HepG2 (cell line): ENCODE results near the gene PPOX. TPM values are rescaled to one million over a fixed set of nuclear protein-coding genes. Genes with fewer than 3 reads are reported as not detected.

ENCODE experiments used
- ATAC-seq: fragments of 200-7000 bp; cut with Tn5 transposase; 3 replicates; pipeline ENCODE4 v1.9.1; 2020; ENCODE audit warnings: mild to moderate bottlenecking, moderate library complexity
- BruUV-seq: library from RNA; stranded (reverse); fragments of 400-500 nt; replicated peaks from 2 replicates; lab custom pipeline; 2021; lab: Mats Ljungman, UMichigan
- CTCF ChIA-PET: fragments of 300-600 bp; formaldehyde crosslinking; extraction: SDS; loops from one replicate; lab custom pipeline; 2021; ENCODE audit warnings: low total read pairs, inconsistent platforms, low intra/inter-chr PET ratio; lab: Yijun Ruan, JAX
- POLR2A ChIA-PET: fragments of 350-600 bp; sonication (Branson Sonifier 250); formaldehyde crosslinking; loops from one replicate; lab custom pipeline; 2020; ENCODE audit warnings: antibody characterized with exemption, inconsistent platforms; lab: Yijun Ruan, JAX
- DNase-seq: peaks from one replicate; pipeline ENCODE4 v3.0.0-alpha.2; 2015; ENCODE audit warnings: low spot score
- FAIRE-seq: peaks from 3 replicates; lab custom pipeline; 2011; peaks lifted over from hg19 to GRCh38; lab: Jason Lieb, UNC
- H2AFZ ChIP-seq: one replicate; pipeline ENCODE4 v1.6.1; 2011; ENCODE audit warnings: low read length, inconsistent platforms
- H3K27ac ChIP-seq: fragments of 300-600 bp; 3 replicates; pipeline ENCODE4 v1.8.0; 2011; ENCODE audit warnings: mixed run types, mild to moderate bottlenecking, mixed read lengths, low read length, inconsistent platforms; ENCODE audit not compliant: insufficient read depth; ENCODE audit errors: extremely low read length
- H3K27me3 ChIP-seq, 2 experiments: fragments of 200-600 bp in 1 of 2; 2 replicates in 1 of 2; 3 replicates in 1 of 2; pipeline versions ENCODE4 v1.6.0 to v1.8.0; 2011; ENCODE audit warnings: low read length in 2 of 2, mild to moderate bottlenecking in 2 of 2, moderate library complexity in 2 of 2, inconsistent platforms in 1 of 2; ENCODE audit not compliant: insufficient read depth in 2 of 2, control insufficient read depth in 1 of 2
- H3K36me3 ChIP-seq, 2 experiments: fragments of 200-600 bp in 1 of 2; replicated peaks in 1 of 2; 2 replicates in 1 of 2; 3 replicates in 1 of 2; pipeline versions ENCODE4 v1.5.1 to v1.8.0; 2011; ENCODE audit warnings: low read length in 2 of 2, inconsistent platforms in 1 of 2; ENCODE audit not compliant: insufficient read depth in 2 of 2, control insufficient read depth in 1 of 2
- H3K4me1 ChIP-seq: 2 replicates; pipeline ENCODE4 v1.5.1; 2012; ENCODE audit warnings: low read length, inconsistent platforms; ENCODE audit not compliant: insufficient read depth
- H3K4me2 ChIP-seq: 2 replicates; pipeline ENCODE4 v1.6.0; 2011; ENCODE audit warnings: low read depth, low read length, inconsistent platforms
- H3K4me3 ChIP-seq, 3 experiments: fragments of 200-600 bp in 1 of 3; sonication (generic), shearing (Covaris generic) in 1 of 3; replicated peaks in 1 of 3; 2 replicates each; pipeline ENCODE4 v1.5.1; 2011 to 2016; ENCODE audit warnings: low read length in 3 of 3, inconsistent platforms in 2 of 3, low read depth in 2 of 3, mild to moderate bottlenecking in 2 of 3, control low read depth in 1 of 3, mixed read lengths in 1 of 3; ENCODE audit not compliant: insufficient read depth in 1 of 3
- H3K79me2 ChIP-seq: one replicate; pipeline ENCODE4 v1.6.1; 2011; ENCODE audit warnings: low read length, inconsistent platforms; ENCODE audit not compliant: insufficient read depth
- H3K9ac ChIP-seq: 2 replicates; pipeline ENCODE4 v1.6.0; 2011; ENCODE audit warnings: mild to moderate bottlenecking, low read depth, low read length, inconsistent platforms; ENCODE audit not compliant: insufficient read depth
- H3K9me3 ChIP-seq: 2 replicates; pipeline ENCODE4 v1.5.1; 2012; ENCODE audit warnings: mild to moderate bottlenecking, low read length
- H4K20me1 ChIP-seq: 2 replicates; pipeline ENCODE4 v1.6.0; 2011; ENCODE audit warnings: inconsistent platforms, mild to moderate bottlenecking, low read length, moderate library complexity; ENCODE audit not compliant: insufficient read depth
- ARHGAP35 ChIP-seq: sonication (generic); formaldehyde crosslinking; IDR thresholded peaks from 2 replicates; pipeline ENCODE4 v1.9.0; 2022; ENCODE audit warnings: mild to moderate bottlenecking, inconsistent platforms, moderate library complexity, missing genetic modification reagents, borderline replicate concordance
- DNMT3B ChIP-seq: conservative IDR thresholded peaks from 2 replicates; pipeline ENCODE4 v1.6.1; 2016; ENCODE audit warnings: missing biosample characterization, control low read depth
- EP300 ChIP-seq, 3 experiments: sonication (generic) in 1 of 3; formaldehyde crosslinking in 1 of 3; IDR thresholded peaks; 2 replicates each; pipeline versions ENCODE4 v1.5.1 to v1.6.1; 2011 to 2020; ENCODE audit warnings: low read depth in 2 of 3, low read length in 2 of 3, borderline replicate concordance in 1 of 3, improper control_type of control experiment in 1 of 3, mild to moderate bottlenecking in 1 of 3, missing genetic modification reagents in 1 of 3, moderate library complexity in 1 of 3
- IKZF4 ChIP-seq: sonication (generic); formaldehyde crosslinking; IDR thresholded peaks from 2 replicates; pipeline ENCODE4 v1.5.1; 2020; ENCODE audit warnings: borderline replicate concordance, mild to moderate bottlenecking, low read depth, missing genetic modification reagents; ENCODE audit errors: not compliant biosample characterization
- KDM3A ChIP-seq: IDR thresholded peaks from 2 replicates; pipeline ENCODE4 v1.6.1; 2018; ENCODE audit warnings: low read depth, missing compliant biosample characterization
- TEAD2 ChIP-seq: sonication (generic); formaldehyde crosslinking; IDR thresholded peaks from 2 replicates; pipeline ENCODE4 v1.9.0; 2021; ENCODE audit warnings: missing genetic modification reagents
- ZBTB38 ChIP-seq: sonication (generic); formaldehyde crosslinking; IDR thresholded peaks from 2 replicates; pipeline ENCODE4 v1.5.1; 2020; ENCODE audit warnings: mild to moderate bottlenecking, missing genetic modification reagents
- ZNF775 ChIP-seq: sonication (generic); formaldehyde crosslinking; IDR thresholded peaks from 2 replicates; pipeline ENCODE4 v1.4.0; 2020; ENCODE audit warnings: missing genetic modification reagents, mild to moderate bottlenecking, moderate library complexity, borderline replicate concordance
- WGBS: methylation state at CpG from one replicate; pipeline ENCODE4 v1.1.6; 2017; ENCODE audit warnings: low lambda C conversion rate; 5-methylcytosine and 5-hydroxymethylcytosine counted together
- in situ Hi-C: cut with HindIII; loops from 2 replicates; pipeline ENCODE4 v1.10.0; 2017; ENCODE audit warnings: low pct_unique_long_range_greater_than_20kb; ENCODE audit not compliant: extremely low pct_ligation_motif_present
- intact Hi-C: fragments of 100-400 bp; cut with micrococcal nuclease; formaldehyde crosslinking; loops from one replicate; pipeline ENCODE4 v1.10.0; 2022; ENCODE audit not compliant: unreplicated experiment
- polyA plus RNA-seq, 8 experiments: library from polyadenylated mRNA; depleted of rRNA in 3 of 8; stranded (reverse) in 7 of 8; unstranded in 1 of 8; fragments of >200 nt; fragmentation: Illumina TruSeq in 4 of 8; extraction: Trizol in 4 of 8; gene quantifications; 2 replicates each; pipeline versions ENCODE4 v1.2.1 to v1.2.3, GENCODE V29; 2011 to 2016; ENCODE audit warnings: low read depth in 4 of 8, missing spikeins in 1 of 8, mixed read lengths in 1 of 8; ENCODE audit not compliant: insufficient read depth in 1 of 8
- total RNA-seq, 5 experiments: library from RNA; depleted of rRNA; stranded (reverse); fragments of >200 nt; fragmentation: Illumina TruSeq; extraction: Trizol; gene quantifications; 2 replicates each; pipeline ENCODE4 v1.2.3, GENCODE V29; 2016; ENCODE audit warnings: low read depth in 1 of 5
- TF ChIP-seq, protein P1 (sequence below): sonication (generic); formaldehyde crosslinking; IDR thresholded peaks from 2 replicates; pipeline ENCODE4 v1.9.0; 2021; ENCODE audit warnings: missing genetic modification reagents, mild to moderate bottlenecking, borderline replicate concordance
- TF ChIP-seq, protein P2 (sequence below): sonication (generic); formaldehyde crosslinking; IDR thresholded peaks from 2 replicates; pipeline ENCODE4 v1.4.0; 2020; ENCODE audit warnings: missing genetic modification reagents, mild to moderate bottlenecking, borderline replicate concordance
- TF ChIP-seq, protein P3 (sequence below): sonication (generic); formaldehyde crosslinking; IDR thresholded peaks from 2 replicates; pipeline ENCODE4 v1.4.0; 2020; ENCODE audit warnings: missing genetic modification reagents, borderline replicate concordance
- TF ChIP-seq, protein P4 (sequence below): sonication (generic); formaldehyde crosslinking; IDR thresholded peaks from 2 replicates; pipeline ENCODE4 v1.4.0; 2020; ENCODE audit warnings: low read depth, mild to moderate bottlenecking, missing genetic modification reagents

The PPOX gene
- total and polyA plus RNA-seq, 2 of the 13 experiments (the other 11 are each of a cell fraction or from before 2014, with no cell fraction given) = 15.5 to 27.7 TPM

DNA sequence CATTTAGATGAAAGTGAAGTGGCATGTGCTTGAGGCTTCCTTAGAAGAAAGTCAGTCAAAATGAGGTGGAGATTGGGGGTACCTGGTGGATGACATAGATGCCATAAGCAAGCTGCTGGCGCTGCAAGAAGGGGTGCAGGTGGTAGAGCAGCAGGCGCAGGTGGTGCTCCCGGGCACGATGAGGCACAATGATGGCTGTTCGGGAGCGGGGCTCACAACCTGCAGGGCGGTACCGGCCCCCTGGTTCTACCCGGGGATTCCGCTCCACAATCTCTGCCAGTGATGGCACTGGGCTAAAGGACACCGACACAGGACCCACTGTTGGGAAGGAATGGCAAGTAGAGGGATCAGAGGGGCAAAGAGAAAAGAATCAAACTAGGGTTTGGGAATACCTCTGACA lies 8.7 kb downstream of the PPOX start:
- H3K4me1 ChIP-seq = peaks cover 19% of the 10 kb centered on the region
- H3K4me2 ChIP-seq = no peak overlapping the region
- ChIA-PET CTCF (interaction anchor here (0.6 kb wide), 1 partner anchor 116 kb away, joined by 3 read pairs; no protein-coding TSS in a partner anchor), POLR2A (interaction anchor here (0.9 kb wide), 1 partner anchor 24 kb away, joined by 4 read pairs; the partner anchor contains the start of gene ADAMTS4)
- no peak overlapping the region for H3K4me3 ChIP-seq
- no peaks in the 10 kb centered on the region for H4K20me1 ChIP-seq
- no peak for DNase-seq
- no peak overlapping the region for H3K9ac ChIP-seq
- intact Hi-C loops = no loop called here
- H2AFZ ChIP-seq = no peak overlapping the region
- in situ Hi-C loops = no loop called here
- ATAC-seq = no peak
- H3K27ac ChIP-seq = no peak overlapping the region
- H3K9me3 ChIP-seq = no peaks in the 10 kb centered on the region
- peaks cover 10% of the 10 kb centered on the region for H3K79me2 ChIP-seq
- peaks cover 8 to 43% of the 10 kb centered on the region in 2 experiments for H3K36me3 ChIP-seq
- FAIRE-seq = no peak
- no peaks in the 10 kb centered on the region; a peak in 1 of 5 replicates for H3K27me3 ChIP-seq
- WGBS = 96% methylated on average over 4 of the region's 11 CpGs
- no TSS peak for BruUV-seq
- TF ChIP-seq, protein P1, sequence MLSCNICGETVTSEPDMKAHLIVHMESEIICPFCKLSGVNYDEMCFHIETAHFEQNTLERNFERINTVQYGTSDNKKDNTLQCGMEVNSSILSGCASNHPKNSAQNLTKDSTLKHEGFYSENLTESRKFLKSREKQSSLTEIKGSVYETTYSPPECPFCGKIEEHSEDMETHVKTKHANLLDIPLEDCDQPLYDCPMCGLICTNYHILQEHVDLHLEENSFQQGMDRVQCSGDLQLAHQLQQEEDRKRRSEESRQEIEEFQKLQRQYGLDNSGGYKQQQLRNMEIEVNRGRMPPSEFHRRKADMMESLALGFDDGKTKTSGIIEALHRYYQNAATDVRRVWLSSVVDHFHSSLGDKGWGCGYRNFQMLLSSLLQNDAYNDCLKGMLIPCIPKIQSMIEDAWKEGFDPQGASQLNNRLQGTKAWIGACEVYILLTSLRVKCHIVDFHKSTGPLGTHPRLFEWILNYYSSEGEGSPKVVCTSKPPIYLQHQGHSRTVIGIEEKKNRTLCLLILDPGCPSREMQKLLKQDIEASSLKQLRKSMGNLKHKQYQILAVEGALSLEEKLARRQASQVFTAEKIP (CRISPR knock-in tag) = no peak
- TF ChIP-seq TEAD2 (CRISPR knock-in tag) (no peak), IKZF4 (CRISPR knock-in tag) (no peak), DNMT3B (CRISPR knock-in tag) (no peak), ARHGAP35 (CRISPR knock-in tag) (no peak), EP300 (IDR thresholded peaks at IDR 0.05; ENCODE audit: low read depth in 2 of 2, low read length in 2 of 2) (no peak), EP300 (CRISPR knock-in tag; IDR thresholded peaks at IDR 0.05; ENCODE audit: borderline replicate concordance) (no peak), ZNF775 (CRISPR knock-in tag) (no peak), KDM3A (CRISPR knock-in tag) (no peak), ZBTB38 (no peak)
- TF ChIP-seq, protein P2, sequence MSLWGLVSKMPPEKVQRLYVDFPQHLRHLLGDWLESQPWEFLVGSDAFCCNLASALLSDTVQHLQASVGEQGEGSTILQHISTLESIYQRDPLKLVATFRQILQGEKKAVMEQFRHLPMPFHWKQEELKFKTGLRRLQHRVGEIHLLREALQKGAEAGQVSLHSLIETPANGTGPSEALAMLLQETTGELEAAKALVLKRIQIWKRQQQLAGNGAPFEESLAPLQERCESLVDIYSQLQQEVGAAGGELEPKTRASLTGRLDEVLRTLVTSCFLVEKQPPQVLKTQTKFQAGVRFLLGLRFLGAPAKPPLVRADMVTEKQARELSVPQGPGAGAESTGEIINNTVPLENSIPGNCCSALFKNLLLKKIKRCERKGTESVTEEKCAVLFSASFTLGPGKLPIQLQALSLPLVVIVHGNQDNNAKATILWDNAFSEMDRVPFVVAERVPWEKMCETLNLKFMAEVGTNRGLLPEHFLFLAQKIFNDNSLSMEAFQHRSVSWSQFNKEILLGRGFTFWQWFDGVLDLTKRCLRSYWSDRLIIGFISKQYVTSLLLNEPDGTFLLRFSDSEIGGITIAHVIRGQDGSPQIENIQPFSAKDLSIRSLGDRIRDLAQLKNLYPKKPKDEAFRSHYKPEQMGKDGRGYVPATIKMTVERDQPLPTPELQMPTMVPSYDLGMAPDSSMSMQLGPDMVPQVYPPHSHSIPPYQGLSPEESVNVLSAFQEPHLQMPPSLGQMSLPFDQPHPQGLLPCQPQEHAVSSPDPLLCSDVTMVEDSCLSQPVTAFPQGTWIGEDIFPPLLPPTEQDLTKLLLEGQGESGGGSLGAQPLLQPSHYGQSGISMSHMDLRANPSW (CRISPR knock-in tag) = no peak
- TF ChIP-seq, protein P3, sequence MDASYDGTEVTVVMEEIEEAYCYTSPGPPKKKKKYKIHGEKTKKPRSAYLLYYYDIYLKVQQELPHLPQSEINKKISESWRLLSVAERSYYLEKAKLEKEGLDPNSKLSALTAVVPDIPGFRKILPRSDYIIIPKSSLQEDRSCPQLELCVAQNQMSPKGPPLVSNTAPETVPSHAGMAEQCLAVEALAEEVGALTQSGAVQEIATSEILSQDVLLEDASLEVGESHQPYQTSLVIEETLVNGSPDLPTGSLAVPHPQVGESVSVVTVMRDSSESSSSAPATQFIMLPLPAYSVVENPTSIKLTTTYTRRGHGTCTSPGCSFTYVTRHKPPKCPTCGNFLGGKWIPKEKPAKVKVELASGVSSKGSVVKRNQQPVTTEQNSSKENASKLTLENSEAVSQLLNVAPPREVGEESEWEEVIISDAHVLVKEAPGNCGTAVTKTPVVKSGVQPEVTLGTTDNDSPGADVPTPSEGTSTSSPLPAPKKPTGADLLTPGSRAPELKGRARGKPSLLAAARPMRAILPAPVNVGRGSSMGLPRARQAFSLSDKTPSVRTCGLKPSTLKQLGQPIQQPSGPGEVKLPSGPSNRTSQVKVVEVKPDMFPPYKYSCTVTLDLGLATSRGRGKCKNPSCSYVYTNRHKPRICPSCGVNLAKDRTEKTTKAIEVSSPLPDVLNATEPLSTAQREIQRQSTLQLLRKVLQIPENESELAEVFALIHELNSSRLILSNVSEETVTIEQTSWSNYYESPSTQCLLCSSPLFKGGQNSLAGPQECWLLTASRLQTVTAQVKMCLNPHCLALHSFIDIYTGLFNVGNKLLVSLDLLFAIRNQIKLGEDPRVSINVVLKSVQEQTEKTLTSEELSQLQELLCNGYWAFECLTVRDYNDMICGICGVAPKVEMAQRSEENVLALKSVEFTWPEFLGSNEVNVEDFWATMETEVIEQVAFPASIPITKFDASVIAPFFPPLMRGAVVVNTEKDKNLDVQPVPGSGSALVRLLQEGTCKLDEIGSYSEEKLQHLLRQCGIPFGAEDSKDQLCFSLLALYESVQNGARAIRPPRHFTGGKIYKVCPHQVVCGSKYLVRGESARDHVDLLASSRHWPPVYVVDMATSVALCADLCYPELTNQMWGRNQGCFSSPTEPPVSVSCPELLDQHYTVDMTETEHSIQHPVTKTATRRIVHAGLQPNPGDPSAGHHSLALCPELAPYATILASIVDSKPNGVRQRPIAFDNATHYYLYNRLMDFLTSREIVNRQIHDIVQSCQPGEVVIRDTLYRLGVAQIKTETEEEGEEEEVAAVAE = no peak
- TF ChIP-seq, protein P4, sequence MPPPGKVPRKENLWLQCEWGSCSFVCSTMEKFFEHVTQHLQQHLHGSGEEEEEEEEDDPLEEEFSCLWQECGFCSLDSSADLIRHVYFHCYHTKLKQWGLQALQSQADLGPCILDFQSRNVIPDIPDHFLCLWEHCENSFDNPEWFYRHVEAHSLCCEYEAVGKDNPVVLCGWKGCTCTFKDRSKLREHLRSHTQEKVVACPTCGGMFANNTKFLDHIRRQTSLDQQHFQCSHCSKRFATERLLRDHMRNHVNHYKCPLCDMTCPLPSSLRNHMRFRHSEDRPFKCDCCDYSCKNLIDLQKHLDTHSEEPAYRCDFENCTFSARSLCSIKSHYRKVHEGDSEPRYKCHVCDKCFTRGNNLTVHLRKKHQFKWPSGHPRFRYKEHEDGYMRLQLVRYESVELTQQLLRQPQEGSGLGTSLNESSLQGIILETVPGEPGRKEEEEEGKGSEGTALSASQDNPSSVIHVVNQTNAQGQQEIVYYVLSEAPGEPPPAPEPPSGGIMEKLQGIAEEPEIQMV (CRISPR knock-in tag) = no peak
